ENCODE data around the gene ADAMTS2. TPM values are rescaled to one million over a fixed set of nuclear protein-coding genes. Genes with fewer than 3 reads are reported as not detected.

Gene ADAMTS2
- total and polyA plus RNA-seq, 2 donors (not counting 3 experiments of a cell fraction or from before 2014, with no cell fraction given), result not detected

- Histone ChIP-seq H4K20me1 (replicated peaks; ENCODE audit: control insufficient read depth, extremely low read depth, insufficient read depth, low read length) (no peaks in the 10 kb centered on the region), H3K27me3 (ENCODE audit: control insufficient read depth in 2 of 2, insufficient read depth in 2 of 2, low read length in 2 of 2) (no peaks in the 10 kb centered on the region), H3K9me1 (replicated peaks; ENCODE audit: control insufficient read depth, extremely low read depth, insufficient read depth, low read length) (no peaks in the 10 kb centered on the region), H3K79me2 (ENCODE audit: control insufficient read depth, insufficient read depth, low read length) (no peaks in the 10 kb centered on the region), H3K27ac (ENCODE audit: insufficient read depth, low read depth, low read length) (no peak overlapping the region), H3K36me3 (ENCODE audit: control insufficient read depth in 2 of 2, extremely low read depth in 1 of 2, insufficient read depth in 2 of 2, low read length in 2 of 2) (no peaks in the 10 kb centered on the region), H3K9ac (replicated peaks; ENCODE audit: extremely low read depth, insufficient read depth, low read length) (no peak overlapping the region), H3K4me3 (replicated peaks in 1 of 3; ENCODE audit: insufficient read depth in 1 of 3, low read depth in 1 of 3, low read length in 3 of 3) (no peak overlapping the region), H3K4me1 (ENCODE audit: control insufficient read depth, extremely low read depth, insufficient read depth, low read length) (no peaks in the 10 kb centered on the region), H2AFZ (ENCODE audit: low read depth, low read length) (no peak overlapping the region), H3K9me3 (replicated peaks; ENCODE audit: control insufficient read depth, insufficient read depth, low read length) (peaks cover 2% of the 10 kb centered on the region), H3K4me2 (ENCODE audit: insufficient read depth, low read length) (no peak overlapping the region)
- ChIA-PET CTCF (no interaction called here), POLR2A (no interaction called here)
- intact Hi-C loops (cut with micrococcal nuclease), result no loop called here
- TF ChIP-seq JUN (IDR thresholded peaks at IDR 0.05; ENCODE audit: borderline replicate concordance, insufficient read depth, insufficient read length, low read depth) (no peak), POLR2A (IDR thresholded peaks at IDR 0.05; ENCODE audit: low read depth, low read length) (no peak)
- DNase-seq (ENCODE audit: low read depth, low spot score), result no peak
- FAIRE-seq, result no peak
- BruUV-seq (replicated peaks), result no TSS peak
- dilution Hi-C loops (cut with MboI; ENCODE audit: extremely low pct_ligation_motif_present, low sequenced_read_pairs), result no loop called here
These were observed 225.7 kb downstream of the ADAMTS2 start for GRCh38 chr5:179119415-179120170.

GRCh38 chr5:179118756-179119414, 226.4 kb downstream of the ADAMTS2 start:
- Histone ChIP-seq H2AFZ (ENCODE audit: low read depth, low read length) (no peak overlapping the region), H3K9me3 (replicated peaks; ENCODE audit: control insufficient read depth, insufficient read depth, low read length) (peaks cover 2% of the 10 kb centered on the region), H3K27me3 (ENCODE audit: control insufficient read depth in 2 of 2, insufficient read depth in 2 of 2, low read length in 2 of 2) (no peaks in the 10 kb centered on the region), H3K4me1 (ENCODE audit: control insufficient read depth, extremely low read depth, insufficient read depth, low read length) (no peaks in the 10 kb centered on the region), H4K20me1 (replicated peaks; ENCODE audit: control insufficient read depth, extremely low read depth, insufficient read depth, low read length) (no peaks in the 10 kb centered on the region), H3K79me2 (ENCODE audit: control insufficient read depth, insufficient read depth, low read length) (no peaks in the 10 kb centered on the region), H3K36me3 (ENCODE audit: control insufficient read depth in 2 of 2, extremely low read depth in 1 of 2, insufficient read depth in 2 of 2, low read length in 2 of 2) (no peaks in the 10 kb centered on the region), H3K9me1 (replicated peaks; ENCODE audit: control insufficient read depth, extremely low read depth, insufficient read depth, low read length) (no peaks in the 10 kb centered on the region), H3K4me2 (ENCODE audit: insufficient read depth, low read length) (no peak overlapping the region), H3K4me3 (replicated peaks in 1 of 3; ENCODE audit: insufficient read depth in 1 of 3, low read depth in 1 of 3, low read length in 3 of 3) (no peak overlapping the region), H3K27ac (ENCODE audit: insufficient read depth, low read depth, low read length) (no peak overlapping the region), H3K9ac (replicated peaks; ENCODE audit: extremely low read depth, insufficient read depth, low read length) (no peak overlapping the region)
- FAIRE-seq (no peak), DNase-seq (ENCODE audit: low read depth, low spot score) (no peak)
- intact Hi-C loops (cut with micrococcal nuclease), result no loop called here
- dilution Hi-C loops (cut with MboI; ENCODE audit: extremely low pct_ligation_motif_present, low sequenced_read_pairs), result no loop called here
- BruUV-seq (replicated peaks), result no TSS peak
- no peak for TF ChIP-seq EZH2 (IDR thresholded peaks at IDR 0.05; ENCODE audit: borderline replicate concordance, low read depth, low read length, severe bottlenecking)
- ChIA-PET POLR2A (no interaction called here), CTCF (no interaction called here)
